Psoas muscle (tissue), 8 donors: ENCODE measurements around the gene ITPRIP. TPM values are rescaled to one million over a fixed set of nuclear protein-coding genes. Genes with fewer than 3 reads are reported as not detected.
A peak's percentile ranks its signal among the peaks of the same experiment; 100 is the strongest.

ENCODE experiments used
- ATAC-seq, 4 donors: fragments of 200-7000 bp; cut with Tn5 transposase; one replicate each; pipeline ENCODE4 v1.9.1; 2020; ENCODE audit warnings: moderate library complexity in 3 of 4, mild to moderate bottlenecking in 2 of 4
- DNase-seq, 2 donors: peaks; one replicate each; pipeline ENCODE4 v3.0.0-alpha.2; 2020
- H3K27ac ChIP-seq: fragments of 200-600 bp; one replicate; pipeline ENCODE4 v1.8.0; 2022
- H3K27me3 ChIP-seq, 3 donors: fragments of 200-600 bp in 1 of 3; one replicate each; pipeline versions ENCODE4 v1.6.1 to v1.8.0; 2013 to 2022; ENCODE audit warnings: low read length in 2 of 3, mild to moderate bottlenecking in 2 of 3, moderate library complexity in 1 of 3; ENCODE audit not compliant: insufficient read depth in 3 of 3
- H3K36me3 ChIP-seq, 2 donors: fragments of 200-600 bp in 1 of 2; one replicate each; pipeline versions ENCODE4 v1.6.1 to v1.8.0; 2013 to 2022; ENCODE audit warnings: low read depth in 1 of 2, mild to moderate bottlenecking in 1 of 2, moderate library complexity in 1 of 2; ENCODE audit not compliant: insufficient read depth in 1 of 2
- H3K4me1 ChIP-seq: fragments of 200-600 bp; one replicate; pipeline ENCODE4 v1.8.0; 2022
- H3K4me3 ChIP-seq: fragments of 200-600 bp; one replicate; pipeline ENCODE4 v1.8.0; 2022; ENCODE audit warnings: mild to moderate bottlenecking
- H3K9me3 ChIP-seq: fragments of 200-600 bp; one replicate; pipeline ENCODE4 v1.8.0; 2022
- CTCF ChIP-seq: fragments of 200-600 bp; IDR thresholded peaks from one replicate; pipeline ENCODE4 v1.8.0; 2022; ENCODE audit warnings: antibody characterized with exemption
- WGBS, 3 donors: extraction: QIAGEN DNeasy Blood & Tissue Kit; methylation state at CpG; one replicate each; pipeline versions ENCODE4 v1.1.6 to v1.1.7; 2013; 5-methylcytosine and 5-hydroxymethylcytosine counted together
- intact Hi-C, 2 donors: fragments of 100-400 bp; cut with DNase I; formaldehyde crosslinking; loops; one replicate each; pipeline versions ENCODE4 v1.11.0 to v1.14.2; 2022
- polyA plus RNA-seq, 3 donors: library from polyadenylated mRNA; stranded (reverse); fragments of 200-250 nt; gene quantifications; one replicate each; pipeline ENCODE4 v1.2.3, GENCODE V29; 2013
- total RNA-seq, 4 donors: library from RNA; stranded (reverse); fragmentation: NEBNext Ultra II Directional in 2 of 4; extraction: Animal tissue kit (Norgen Biotek cat#: 25700) in 2 of 4; gene quantifications; one replicate each; pipeline versions ENCODE4 v1.2.1 to v1.2.4, GENCODE V29; 2021 to 2023
- donor health status: healthy with polysubstance abuse.
- donor health status: DM: no; HTN: no; CAD: no; lungs with moderate emphysema.
- donor health status: Bipolar disorder and iron deficiency.
- donor health status: healthy.
- donor health status: DM: yes; HTN: yes; CAD: no.
- donor health status: DM: no; HTN: no; CAD: no.
- donor health status: DM: no; HTN: no; CAD: no.
- donor health status: DM: yes; HTN: yes; CAD: no.

Gene ITPRIP
- total and polyA plus RNA-seq, 7 donors, result 6.2 to 118 (median 9.7) TPM

DNA sequence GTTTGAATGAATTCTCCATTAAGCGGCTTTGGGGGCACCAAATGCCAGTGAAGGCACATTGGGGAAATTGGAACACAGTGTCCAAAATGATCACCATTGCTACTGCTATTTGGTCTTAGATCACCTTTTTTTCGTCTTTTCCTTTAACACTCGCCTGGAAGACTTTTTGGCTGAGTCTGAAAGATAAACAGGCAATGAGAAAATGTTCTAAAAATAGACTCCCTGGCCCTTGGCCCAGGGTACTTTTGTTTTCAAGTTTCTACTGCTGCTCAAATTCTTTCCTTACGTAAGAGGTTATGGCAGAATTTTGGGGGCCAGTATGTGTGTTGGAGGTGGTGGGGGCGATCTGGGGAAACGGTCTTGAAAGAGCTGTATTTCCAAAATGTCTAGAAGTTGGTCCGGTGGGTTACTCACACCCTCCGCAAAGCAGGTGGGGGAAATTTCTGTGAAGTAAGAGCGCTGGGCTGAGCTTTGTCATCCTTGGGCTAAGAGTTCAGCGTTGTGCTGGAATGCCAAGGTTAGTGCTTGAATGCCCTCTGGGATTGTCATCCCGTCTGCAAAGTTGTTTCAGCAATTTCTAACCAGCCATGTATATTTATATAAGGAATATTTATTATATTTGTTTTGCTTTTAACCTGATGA, 1.3 kb upstream of the ITPRIP start:
- Histone ChIP-seq H3K27me3 (no peaks in the 10 kb centered on the region), H3K27ac (peak overlapping the region; percentile 97), H3K4me3 (peak overlapping the region; percentile 89), H3K36me3 (peaks cover 0 to 3% of the 10 kb centered on the region in 2 donors), H3K9me3 (no peaks in the 10 kb centered on the region), H3K4me1 (peaks cover 42% of the 10 kb centered on the region)
- no peak for TF ChIP-seq CTCF
- no peak for DNase-seq
- 0 to 2% (median 1%) methylated on average over 11 of the region's 11 CpGs for WGBS, 3 donors
- intact Hi-C loops, result no loop called here
- ATAC-seq, result peak; percentile 61 to 77 (median 74)

- TF ChIP-seq CTCF, result no peak
- peak overlapping the region; percentile 89 for H3K4me3 ChIP-seq
- DNase-seq (no peak), ATAC-seq (peak; percentile 28 to 49 (median 41))
- peaks cover 51% of the 10 kb centered on the region for H3K4me1 ChIP-seq
- H3K27me3 ChIP-seq, result no peaks in the 10 kb centered on the region
- WGBS, 3 donors, result 3 to 5% (median 4%) methylated on average over 23 of the region's 23 CpGs
- peak overlapping the region; percentile 97 for H3K27ac ChIP-seq
- intact Hi-C loops, result no loop called here
- H3K9me3 ChIP-seq, result no peaks in the 10 kb centered on the region
- H3K36me3 ChIP-seq, result peaks cover 0 to 3% of the 10 kb centered on the region in 2 donors
These were observed 712 bp downstream of the ITPRIP start for GRCh38 chr10:104337521-104337984.

DNA sequence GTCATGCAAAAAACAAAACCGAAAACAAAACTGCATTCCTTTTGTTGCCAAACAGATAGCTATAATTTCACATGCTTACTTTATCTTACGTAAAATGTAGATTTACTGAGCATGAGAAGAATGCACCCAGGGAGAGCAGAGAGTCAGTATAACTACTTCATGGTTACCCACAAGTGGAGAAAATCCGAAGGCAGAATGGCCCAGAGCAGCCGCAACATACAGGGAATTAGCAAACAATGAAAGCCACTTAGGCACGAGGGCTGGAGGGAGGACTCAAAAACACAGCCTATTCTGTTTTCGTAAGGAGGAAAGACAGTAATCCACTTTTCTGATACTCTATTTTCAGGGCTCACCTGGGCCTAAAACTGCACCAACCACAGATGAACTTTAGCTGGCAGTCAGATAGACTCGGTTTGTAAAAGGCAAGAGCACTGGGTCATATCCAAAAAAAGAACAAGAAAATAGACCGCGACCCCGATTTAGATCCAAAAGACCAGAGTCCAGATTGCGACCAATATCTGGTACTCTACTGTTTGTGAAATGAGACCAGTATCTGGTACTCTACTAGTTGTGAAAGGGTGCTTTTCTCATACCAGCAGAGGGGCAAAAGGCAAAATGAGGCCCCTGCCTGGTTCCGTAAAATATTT, 1.3 kb downstream of the ITPRIP start:
- ATAC-seq (no peak), DNase-seq (no peak)
- Histone ChIP-seq H3K9me3 (no peaks in the 10 kb centered on the region), H3K4me1 (peaks cover 56% of the 10 kb centered on the region), H3K27ac (peak overlapping the region; percentile 97), H3K4me3 (peak overlapping the region; percentile 89), H3K36me3 (peaks cover 0 to 3% of the 10 kb centered on the region in 2 donors), H3K27me3 (no peaks in the 10 kb centered on the region)
- 22 to 34% (median 25%) methylated on average over 12 of the region's 12 CpGs for WGBS, 3 donors
- no peak for TF ChIP-seq CTCF
- intact Hi-C loops, result no loop called here

GRCh38 chr10:104334965-104335650, 3.2 kb downstream of the ITPRIP start:
- peaks cover 69% of the 10 kb centered on the region for H3K4me1 ChIP-seq
- DNase-seq (no peak), ATAC-seq (no peak)
- TF ChIP-seq CTCF, result no peak
- peaks cover 0 to 3% of the 10 kb centered on the region in 2 donors for H3K36me3 ChIP-seq
- no peaks in the 10 kb centered on the region for H3K27me3 ChIP-seq
- no peak overlapping the region for H3K27ac ChIP-seq
- intact Hi-C loops, result no loop called here
- WGBS, 3 donors, result 81 to 89% (median 88%) methylated on average over 13 of the region's 13 CpGs
- H3K9me3 ChIP-seq, result no peaks in the 10 kb centered on the region
- no peak overlapping the region for H3K4me3 ChIP-seq
